Thymus (tissue), 11 donors: ENCODE results near the gene MAGI2. TPM values are rescaled to one million over a fixed set of nuclear protein-coding genes. Genes with fewer than 3 reads are reported as not detected.

ENCODE experiments used
- DNase-seq, 9 donors: peaks; one replicate each; pipeline ENCODE4 v3.0.0-alpha.2; 2013; ENCODE audit warnings: low spot score in 9 of 9, low read depth in 6 of 9, missing footprints in 1 of 9
- H3K27ac ChIP-seq, 2 donors: one replicate each; pipeline ENCODE4 v1.5.1; 2013; ENCODE audit warnings: control low read depth in 1 of 2, low read depth in 1 of 2, low read length in 1 of 2, mild to moderate bottlenecking in 1 of 2, moderate library complexity in 1 of 2
- H3K27me3 ChIP-seq, 2 donors: one replicate each; pipeline ENCODE4 v1.5.1; 2013; ENCODE audit warnings: low read length in 1 of 2; ENCODE audit not compliant: control insufficient read depth in 2 of 2, insufficient read depth in 1 of 2
- H3K36me3 ChIP-seq, 2 donors: one replicate each; pipeline ENCODE4 v1.5.1; 2013; ENCODE audit warnings: low read length in 1 of 2, mild to moderate bottlenecking in 1 of 2, moderate library complexity in 1 of 2; ENCODE audit not compliant: control insufficient read depth in 2 of 2, insufficient read depth in 2 of 2
- H3K4me1 ChIP-seq, 2 donors: one replicate each; pipeline ENCODE4 v1.5.1; 2013; ENCODE audit warnings: low read length in 2 of 2; ENCODE audit not compliant: control insufficient read depth in 2 of 2, insufficient read depth in 2 of 2
- H3K4me3 ChIP-seq, 2 donors: one replicate each; pipeline ENCODE4 v1.5.1; 2013; ENCODE audit warnings: low read length in 2 of 2, control low read depth in 1 of 2, mild to moderate bottlenecking in 1 of 2
- H3K9me3 ChIP-seq, 2 donors: one replicate each; pipeline ENCODE4 v1.5.1; 2013; ENCODE audit warnings: low read length in 1 of 2, mild to moderate bottlenecking in 1 of 2; ENCODE audit not compliant: control insufficient read depth in 2 of 2, insufficient read depth in 1 of 2
- WGBS: extraction: QIAGEN DNeasy Blood & Tissue Kit; methylation state at CpG from one replicate; pipeline ENCODE4 v1.1.7; 2013; 5-methylcytosine and 5-hydroxymethylcytosine counted together
- polyA plus RNA-seq: library from polyadenylated mRNA; stranded (reverse); fragments of 200-250 nt; gene quantifications from one replicate; pipeline ENCODE4 v1.2.3, GENCODE V29; 2013
- total RNA-seq: library from RNA; stranded (reverse); fragments of 120-200 nt; gene quantifications from one replicate; pipeline ENCODE4 v1.2.4, GENCODE V29; 2013
- donor health status: healthy.

MAGI2 gene
- total and polyA plus RNA-seq, 2 donors = 0.42 to 1.7 TPM

GRCh38 chr7:79430391-79430790 is 23.1 kb downstream of the MAGI2 start:
- Histone ChIP-seq H3K4me1 (no peaks in the 10 kb centered on the region), H3K4me3 (no peak overlapping the region), H3K27me3 (no peaks in the 10 kb centered on the region), H3K36me3 (no peaks in the 10 kb centered on the region), H3K9me3 (no peaks in the 10 kb centered on the region), H3K27ac (no peak overlapping the region)
- DNase-seq = no peak
- 95% methylated on average over 2 of the region's 2 CpGs for WGBS

GRCh38 chr7:79425665-79426064 is 27.8 kb downstream of the MAGI2 start:
- Histone ChIP-seq H3K36me3 (no peaks in the 10 kb centered on the region), H3K27me3 (no peaks in the 10 kb centered on the region), H3K9me3 (no peaks in the 10 kb centered on the region), H3K4me1 (no peaks in the 10 kb centered on the region), H3K27ac (no peak overlapping the region), H3K4me3 (no peak overlapping the region)
- no peak for DNase-seq
- 83% methylated on average over 7 of the region's 7 CpGs for WGBS

GRCh38 chr7:79421751-79422150 is 31.7 kb downstream of the MAGI2 start:
- no peaks in the 10 kb centered on the region for H3K4me1 ChIP-seq
- no peak overlapping the region for H3K27ac ChIP-seq
- no peak overlapping the region for H3K4me3 ChIP-seq
- WGBS = 97% methylated on average over 3 of the region's 3 CpGs
- no peaks in the 10 kb centered on the region for H3K27me3 ChIP-seq
- H3K36me3 ChIP-seq = no peaks in the 10 kb centered on the region
- DNase-seq = no peak
- H3K9me3 ChIP-seq = no peaks in the 10 kb centered on the region

GRCh38 chr7:79420464-79420863 is 33.0 kb downstream of the MAGI2 start:
- Histone ChIP-seq H3K9me3 (no peaks in the 10 kb centered on the region), H3K4me3 (no peak overlapping the region), H3K36me3 (no peaks in the 10 kb centered on the region), H3K27me3 (no peaks in the 10 kb centered on the region), H3K4me1 (no peaks in the 10 kb centered on the region), H3K27ac (no peak overlapping the region)
- WGBS = 88% methylated on average over 2 of the region's 2 CpGs
- no peak for DNase-seq

- no peaks in the 10 kb centered on the region for H3K27me3 ChIP-seq
- no peak overlapping the region for H3K27ac ChIP-seq
- DNase-seq = no peak
- H3K9me3 ChIP-seq = no peaks in the 10 kb centered on the region
- H3K4me3 ChIP-seq = no peak overlapping the region
- H3K4me1 ChIP-seq = no peaks in the 10 kb centered on the region
- no peaks in the 10 kb centered on the region for H3K36me3 ChIP-seq
Measured at GRCh38 chr7:79414910-79415309, 38.6 kb downstream of the MAGI2 start.

GRCh38 chr7:79412915-79413314 is 40.6 kb downstream of the MAGI2 start:
- Histone ChIP-seq H3K27me3 (no peaks in the 10 kb centered on the region), H3K4me3 (no peak overlapping the region), H3K36me3 (no peaks in the 10 kb centered on the region), H3K4me1 (no peaks in the 10 kb centered on the region), H3K9me3 (no peaks in the 10 kb centered on the region), H3K27ac (no peak overlapping the region)
- WGBS = 74% methylated on average over 2 of the region's 2 CpGs
- no peak for DNase-seq

GRCh38 chr7:79412438-79412837 is 41.0 kb downstream of the MAGI2 start:
- WGBS = 91% methylated on average over 3 of the region's 3 CpGs
- no peak overlapping the region for H3K4me3 ChIP-seq
- H3K27me3 ChIP-seq = no peaks in the 10 kb centered on the region
- H3K4me1 ChIP-seq = no peaks in the 10 kb centered on the region
- no peaks in the 10 kb centered on the region for H3K36me3 ChIP-seq
- no peak overlapping the region for H3K27ac ChIP-seq
- DNase-seq = no peak
- no peaks in the 10 kb centered on the region for H3K9me3 ChIP-seq

GRCh38 chr7:79410345-79410744 is 43.1 kb downstream of the MAGI2 start:
- Histone ChIP-seq H3K4me3 (no peak overlapping the region), H3K36me3 (no peaks in the 10 kb centered on the region), H3K27ac (no peak overlapping the region)

GRCh38 chr7:79407351-79407750 is 46.1 kb downstream of the MAGI2 start:
- Histone ChIP-seq H3K4me1 (no peaks in the 10 kb centered on the region), H3K36me3 (no peaks in the 10 kb centered on the region), H3K27ac (no peak overlapping the region), H3K4me3 (no peak overlapping the region), H3K27me3 (no peaks in the 10 kb centered on the region), H3K9me3 (no peaks in the 10 kb centered on the region)
- DNase-seq = no peak
- WGBS = 94% methylated on average over 2 of the region's 2 CpGs

More at GRCh38 chr7:79410345-79410744, 43.1 kb downstream of the MAGI2 start:
- H3K27me3 ChIP-seq = no peaks in the 10 kb centered on the region
- no peak for DNase-seq
- H3K4me1 ChIP-seq = no peaks in the 10 kb centered on the region
- H3K9me3 ChIP-seq = no peaks in the 10 kb centered on the region

- WGBS = 95% methylated on average over 2 of the region's 2 CpGs
- Histone ChIP-seq H3K27ac (no peak overlapping the region), H3K4me1 (no peaks in the 10 kb centered on the region), H3K36me3 (no peaks in the 10 kb centered on the region), H3K9me3 (no peaks in the 10 kb centered on the region), H3K4me3 (no peak overlapping the region), H3K27me3 (no peaks in the 10 kb centered on the region)
- DNase-seq = no peak
Measured at GRCh38 chr7:79406371-79406770, 47.1 kb downstream of the MAGI2 start.
